GM18502 (cell line): ENCODE measurements around the gene ATP8B3.

Experiments
- ATAC-seq: cut with Tn5 transposase; IDR thresholded peaks from one replicate; pipeline ENCODE4 v1.9.1; 2021; ENCODE audit warnings: mild to moderate bottlenecking; ENCODE audit not compliant: unreplicated experiment, poor library complexity

Gene ATP8B3

GRCh38 chr19:1811942-1812425, at the start of gene ATP8B3:
Gene ATP8B3 (minus strand): TSS chr19:1812276. CDS start chr19:1811736, 540 bp downstream.
- peak; percentile 31 for ATAC-seq

- no peak for ATAC-seq
Observed at GRCh38 chr19:1861599-1862031, 49.5 kb upstream of the ATP8B3 start.

- no peak for ATAC-seq
Observed at GRCh38 chr19:1860821-1861598, 48.9 kb upstream of the ATP8B3 start.

- ATAC-seq = no peak
Observed at GRCh38 chr19:1860042-1860775, 48.1 kb upstream of the ATP8B3 start.

GRCh38 chr19:1859331-1859781, 47.3 kb upstream of the ATP8B3 start:
- ATAC-seq = no peak

GRCh38 chr19:1858412-1859081, 46.5 kb upstream of the ATP8B3 start:
- ATAC-seq = no peak

GRCh38 chr19:1857648-1858326, 45.7 kb upstream of the ATP8B3 start:
- ATAC-seq = no peak

- ATAC-seq = no peak
Observed at GRCh38 chr19:1856698-1857603, 44.9 kb upstream of the ATP8B3 start.

- ATAC-seq = no peak
Observed at GRCh38 chr19:1856345-1856697, 44.2 kb upstream of the ATP8B3 start.

GRCh38 chr19:1855828-1856255, 43.8 kb upstream of the ATP8B3 start:
- peak; percentile 3 for ATAC-seq

- peak; percentile 58 for ATAC-seq
Observed at GRCh38 chr19:1855040-1855827, 43.2 kb upstream of the ATP8B3 start.

- no peak for ATAC-seq
Observed at GRCh38 chr19:1854542-1855039, 42.5 kb upstream of the ATP8B3 start.

GRCh38 chr19:1854039-1854541, 42.0 kb upstream of the ATP8B3 start:
- no peak for ATAC-seq

- no peak for ATAC-seq
Observed at GRCh38 chr19:1853295-1854038, 41.4 kb upstream of the ATP8B3 start.

GRCh38 chr19:1852581-1853128, 40.6 kb upstream of the ATP8B3 start:
- no peak for ATAC-seq

GRCh38 chr19:1851654-1852580, 39.8 kb upstream of the ATP8B3 start:
- ATAC-seq = no peak
